Measurements from ENCODE around the gene PEMT.

- TF ChIP-seq RCOR1 (IDR thresholded peaks at IDR 0.05; ENCODE audit: insufficient replicate concordance, low read length) (no peak), CTCF (conservative IDR thresholded peaks at IDR 0.05; ENCODE audit: low read depth, low read length) (no peak), MXI1 (IDR thresholded peaks at IDR 0.05; ENCODE audit: borderline replicate concordance, low read depth, low read length) (no peak), FOS (IDR thresholded peaks at IDR 0.05; ENCODE audit: low read depth, low read length) (no peak), POLR2A (IDR thresholded peaks at IDR 0.05; ENCODE audit: low read depth, low read length) (no peak), ELK1 (IDR thresholded peaks at IDR 0.05; ENCODE audit: borderline replicate concordance, low read depth, low read length) (no peak), USF2 (IDR thresholded peaks at IDR 0.05; ENCODE audit: low read depth, low read length) (no peak), RAD21 (IDR thresholded peaks at IDR 0.05; ENCODE audit: low read length) (no peak), NFE2L2 (IDR thresholded peaks at IDR 0.05; ENCODE audit: low read depth, low read length) (no peak), CHD1 (IDR thresholded peaks at IDR 0.05; ENCODE audit: low read depth, low read length) (no peak), CEBPB (IDR thresholded peaks at IDR 0.05; ENCODE audit: low read depth, low read length) (no peak)
Measured at GRCh38 chr17:17559164-17559563, 32.3 kb downstream of the PEMT start.

All from IMR-90 (cell line).